Liver (tissue), 9 donors: Measurements from ENCODE around the gene NCAM1. TPM values are rescaled to one million over a fixed set of nuclear protein-coding genes. Genes with fewer than 3 reads are reported as not detected.

ENCODE experiments used
- DNase-seq: peaks from one replicate; pipeline ENCODE4 v3.0.0-alpha.2; 2017; ENCODE audit warnings: low spot score
- H3K27ac ChIP-seq, 2 donors: one replicate each; pipeline ENCODE4 v1.7.0; 2013; ENCODE audit warnings: inconsistent platforms in 2 of 2, low read length in 2 of 2, control low read depth in 1 of 2, low read depth in 1 of 2, mild to moderate bottlenecking in 1 of 2
- H3K27me3 ChIP-seq, 4 donors: one replicate each; pipeline versions ENCODE4 v1.6.1 to v1.7.0; 2013; ENCODE audit warnings: low read length in 3 of 4, inconsistent platforms in 1 of 4, mild to moderate bottlenecking in 1 of 4, moderate library complexity in 1 of 4; ENCODE audit not compliant: control insufficient read depth in 4 of 4, insufficient read depth in 4 of 4
- H3K36me3 ChIP-seq, 4 donors: one replicate each; pipeline versions ENCODE4 v1.6.1 to v1.7.0; 2013; ENCODE audit warnings: low read length in 3 of 4, mild to moderate bottlenecking in 3 of 4, low read depth in 1 of 4, moderate library complexity in 1 of 4; ENCODE audit not compliant: control insufficient read depth in 4 of 4, insufficient read depth in 3 of 4
- H3K4me1 ChIP-seq, 4 donors: one replicate each; pipeline versions ENCODE4 v1.6.1 to v1.7.0; 2013; ENCODE audit warnings: low read length in 3 of 4, mild to moderate bottlenecking in 3 of 4, moderate library complexity in 1 of 4; ENCODE audit not compliant: control insufficient read depth in 4 of 4, insufficient read depth in 4 of 4
- H3K4me3 ChIP-seq, 3 donors: one replicate each; pipeline versions ENCODE4 v1.6.1 to v1.7.0; 2013; ENCODE audit warnings: low read length in 3 of 3, control low read depth in 1 of 3, low read depth in 1 of 3, mild to moderate bottlenecking in 1 of 3
- H3K9ac ChIP-seq, 2 donors: one replicate each; pipeline ENCODE4 v1.7.0; 2013; ENCODE audit warnings: low read length in 2 of 2, mild to moderate bottlenecking in 2 of 2, moderate library complexity in 2 of 2, control low read depth in 1 of 2, low read depth in 1 of 2
- H3K9me3 ChIP-seq, 4 donors: one replicate each; pipeline versions ENCODE4 v1.6.1 to v1.7.0; 2013; ENCODE audit warnings: low read length in 3 of 4; ENCODE audit not compliant: control insufficient read depth in 4 of 4
- ATF3 ChIP-seq: IDR thresholded peaks from 2 replicates; pipeline ENCODE4 v1.6.1; 2016; ENCODE audit warnings: antibody characterized with exemption
- CTCF ChIP-seq: fragments of 150-350 bp; IDR thresholded peaks from 2 replicates; pipeline ENCODE4 v1.5.1; 2017; ENCODE audit warnings: improper control_type of control experiment, low read depth, low read length; ENCODE audit not compliant: missing input control
- EGR1 ChIP-seq, 2 donors: IDR thresholded peaks; 2 replicates each; pipeline ENCODE4 v1.6.1; 2016 to 2018; ENCODE audit warnings: antibody characterized with exemption in 2 of 2, low read depth in 2 of 2
- FOXA1 ChIP-seq: IDR thresholded peaks from 2 replicates; pipeline ENCODE4 v1.6.1; 2016; ENCODE audit warnings: antibody characterized with exemption
- FOXA2 ChIP-seq: IDR thresholded peaks from 2 replicates; pipeline ENCODE4 v1.6.1; 2016; ENCODE audit warnings: antibody characterized with exemption
- GABPA ChIP-seq, 2 donors: IDR thresholded peaks in 1 of 2; conservative IDR thresholded peaks in 1 of 2; 2 replicates each; pipeline ENCODE4 v1.6.1; 2016; ENCODE audit warnings: antibody characterized with exemption in 2 of 2, mild to moderate bottlenecking in 1 of 2, moderate library complexity in 1 of 2
- HNF4A ChIP-seq, 2 donors: conservative IDR thresholded peaks; 2 replicates each; pipeline ENCODE4 v1.6.1; 2016; ENCODE audit warnings: antibody characterized with exemption in 2 of 2, mild to moderate bottlenecking in 2 of 2
- HNF4G ChIP-seq: IDR thresholded peaks from 2 replicates; pipeline ENCODE4 v1.6.1; 2016; ENCODE audit warnings: antibody characterized with exemption
- JUND ChIP-seq, 2 donors: IDR thresholded peaks; 2 replicates each; pipeline ENCODE4 v1.6.1; 2016; ENCODE audit warnings: antibody characterized with exemption in 2 of 2
- NR2F2 ChIP-seq: IDR thresholded peaks from 2 replicates; pipeline ENCODE4 v1.6.1; 2016; ENCODE audit warnings: antibody characterized with exemption
- RAD21 ChIP-seq, 2 donors: IDR thresholded peaks; 2 replicates each; pipeline ENCODE4 v1.6.1; 2016; ENCODE audit warnings: antibody characterized with exemption in 2 of 2, mild to moderate bottlenecking in 2 of 2
- RXRA ChIP-seq, 2 donors: IDR thresholded peaks; 2 replicates each; pipeline ENCODE4 v1.6.1; 2017 to 2018; ENCODE audit warnings: antibody characterized with exemption in 2 of 2, mild to moderate bottlenecking in 1 of 2
- TAF1 ChIP-seq: conservative IDR thresholded peaks from 2 replicates; pipeline ENCODE4 v1.6.1; 2016; ENCODE audit warnings: antibody characterized with exemption, mild to moderate bottlenecking
- YY1 ChIP-seq: IDR thresholded peaks from 2 replicates; pipeline ENCODE4 v1.6.1; 2016; ENCODE audit warnings: antibody characterized with exemption, mild to moderate bottlenecking
- ZBTB33 ChIP-seq: IDR thresholded peaks from 2 replicates; pipeline ENCODE4 v1.6.1; 2016; ENCODE audit warnings: antibody characterized with exemption
- WGBS: extraction: QIAGEN DNeasy Blood & Tissue Kit; methylation state at CpG from one replicate; pipeline ENCODE4 v1.1.7; 2013; 5-methylcytosine and 5-hydroxymethylcytosine counted together
- polyA plus RNA-seq, 2 donors: library from polyadenylated mRNA; stranded (reverse) in 1 of 2; unstranded in 1 of 2; fragments of 200-250 nt in 1 of 2; fragments of >200 nt in 1 of 2; fragmentation: Nextera tagmentation in 1 of 2; extraction: Ambion mirVana in 1 of 2; gene quantifications; one replicate each; pipeline versions ENCODE4 v1.2.1 to v1.2.3, GENCODE V29; 2013 to 2015
- total RNA-seq, 2 donors: library from RNA; depleted of rRNA; stranded (reverse); fragments of >200 nt; gene quantifications; one replicate each; pipeline ENCODE4 v1.2.3, GENCODE V29; 2014
- TF ChIP-seq, protein P1 (sequence below): IDR thresholded peaks from 2 replicates; pipeline ENCODE4 v1.6.1; 2016; ENCODE audit warnings: antibody characterized with exemption, mild to moderate bottlenecking
- TF ChIP-seq, protein P2 (sequence below): IDR thresholded peaks from 2 replicates; pipeline ENCODE4 v1.6.1; 2016; ENCODE audit warnings: antibody characterized with exemption
- donor health status: healthy.
- donor health status: healthy.
- donor health status: healthy.
- donor health status: healthy.
- donor health status: healthy.

NCAM1 gene
- total and polyA plus RNA-seq, 4 donors = 0.65 to 2.1 (median 0.88) TPM

DNA sequence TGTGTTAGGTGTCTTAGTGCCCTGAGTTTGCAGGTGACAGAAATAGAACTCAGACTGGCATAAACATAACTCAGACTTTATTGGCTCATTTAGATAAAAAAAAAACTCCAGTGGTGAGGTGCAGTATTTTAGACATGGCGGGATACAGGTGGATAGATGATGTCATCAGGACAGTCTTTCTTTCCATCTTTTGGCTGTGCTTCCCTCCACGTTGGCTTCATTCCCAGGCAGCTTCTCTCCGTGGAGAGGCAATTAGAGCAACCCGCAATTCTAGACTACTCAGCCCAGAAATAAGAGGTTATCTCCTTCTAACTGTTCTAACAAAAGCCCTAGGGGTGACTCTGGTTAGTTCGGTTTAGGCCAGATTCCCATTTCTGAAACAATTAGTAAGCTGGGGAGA is 40.5 kb downstream of the NCAM1 start:
- no peaks in the 10 kb centered on the region for H3K36me3 ChIP-seq
- H3K27ac ChIP-seq = no peak overlapping the region
- no peak overlapping the region for H3K4me3 ChIP-seq
- DNase-seq = no peak
- peaks cover 0 to 4% (median 0%) of the 10 kb centered on the region in 4 donors for H3K27me3 ChIP-seq
- no peaks in the 10 kb centered on the region for H3K9me3 ChIP-seq
- H3K9ac ChIP-seq = no peak overlapping the region
- TF ChIP-seq JUND (IDR thresholded peaks at IDR 0.05) = no peak
- TF ChIP-seq YY1 = no peak
- no peak for TF ChIP-seq RAD21 (IDR thresholded peaks at IDR 0.05)
- no peak for TF ChIP-seq CTCF
- no peak for TF ChIP-seq HNF4A (conservative IDR thresholded peaks at IDR 0.05)
- no peak for TF ChIP-seq GABPA (IDR thresholded peaks at IDR 0.05 in 1 of 2, conservative IDR thresholded peaks at IDR 0.05 in 1 of 2)
- no peak for TF ChIP-seq EGR1 (IDR thresholded peaks at IDR 0.05; ENCODE audit: low read depth in 2 of 2)
- no peak for TF ChIP-seq FOXA2
- TF ChIP-seq NR2F2 = no peak
- TF ChIP-seq, protein P1, sequence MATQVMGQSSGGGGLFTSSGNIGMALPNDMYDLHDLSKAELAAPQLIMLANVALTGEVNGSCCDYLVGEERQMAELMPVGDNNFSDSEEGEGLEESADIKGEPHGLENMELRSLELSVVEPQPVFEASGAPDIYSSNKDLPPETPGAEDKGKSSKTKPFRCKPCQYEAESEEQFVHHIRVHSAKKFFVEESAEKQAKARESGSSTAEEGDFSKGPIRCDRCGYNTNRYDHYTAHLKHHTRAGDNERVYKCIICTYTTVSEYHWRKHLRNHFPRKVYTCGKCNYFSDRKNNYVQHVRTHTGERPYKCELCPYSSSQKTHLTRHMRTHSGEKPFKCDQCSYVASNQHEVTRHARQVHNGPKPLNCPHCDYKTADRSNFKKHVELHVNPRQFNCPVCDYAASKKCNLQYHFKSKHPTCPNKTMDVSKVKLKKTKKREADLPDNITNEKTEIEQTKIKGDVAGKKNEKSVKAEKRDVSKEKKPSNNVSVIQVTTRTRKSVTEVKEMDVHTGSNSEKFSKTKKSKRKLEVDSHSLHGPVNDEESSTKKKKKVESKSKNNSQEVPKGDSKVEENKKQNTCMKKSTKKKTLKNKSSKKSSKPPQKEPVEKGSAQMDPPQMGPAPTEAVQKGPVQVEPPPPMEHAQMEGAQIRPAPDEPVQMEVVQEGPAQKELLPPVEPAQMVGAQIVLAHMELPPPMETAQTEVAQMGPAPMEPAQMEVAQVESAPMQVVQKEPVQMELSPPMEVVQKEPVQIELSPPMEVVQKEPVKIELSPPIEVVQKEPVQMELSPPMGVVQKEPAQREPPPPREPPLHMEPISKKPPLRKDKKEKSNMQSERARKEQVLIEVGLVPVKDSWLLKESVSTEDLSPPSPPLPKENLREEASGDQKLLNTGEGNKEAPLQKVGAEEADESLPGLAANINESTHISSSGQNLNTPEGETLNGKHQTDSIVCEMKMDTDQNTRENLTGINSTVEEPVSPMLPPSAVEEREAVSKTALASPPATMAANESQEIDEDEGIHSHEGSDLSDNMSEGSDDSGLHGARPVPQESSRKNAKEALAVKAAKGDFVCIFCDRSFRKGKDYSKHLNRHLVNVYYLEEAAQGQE = no peak
- no peaks in the 10 kb centered on the region for H3K4me1 ChIP-seq
- WGBS = 69% methylated on average over 5 of the region's 5 CpGs

DNA sequence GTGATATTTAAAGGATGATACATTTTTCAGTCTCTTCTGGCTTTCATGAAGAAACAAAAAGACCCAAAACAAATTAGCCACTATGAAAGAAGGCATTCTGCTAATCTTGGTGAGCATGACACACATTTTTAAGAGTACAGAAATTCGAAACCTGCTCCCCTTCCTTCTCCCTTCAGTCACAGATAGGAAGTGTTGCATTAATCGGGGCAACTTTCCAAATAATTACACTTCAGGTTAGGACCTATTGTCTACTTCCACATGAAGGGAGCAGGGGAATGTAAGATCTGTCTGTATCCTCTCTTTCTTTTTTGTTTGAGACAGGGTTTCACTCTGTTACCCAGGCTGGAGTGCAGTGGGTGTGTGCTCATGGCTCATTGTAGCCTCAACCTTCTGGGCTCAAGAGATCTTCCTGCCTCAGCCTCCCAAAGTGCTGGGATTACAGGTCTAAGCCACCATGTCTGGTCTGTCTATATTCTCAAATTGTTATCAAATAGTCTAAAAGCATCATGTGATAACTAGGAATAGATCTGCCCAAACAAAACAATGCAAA is 45.8 kb downstream of the NCAM1 start:
- H3K4me3 ChIP-seq = no peak overlapping the region
- TF ChIP-seq HNF4G (no peak), YY1 (no peak), GABPA (IDR thresholded peaks at IDR 0.05 in 1 of 2, conservative IDR thresholded peaks at IDR 0.05 in 1 of 2) (no peak), CTCF (no peak), HNF4A (conservative IDR thresholded peaks at IDR 0.05) (no peak), FOXA2 (no peak), RAD21 (IDR thresholded peaks at IDR 0.05) (no peak), ZBTB33 (no peak), FOXA1 (no peak), JUND (IDR thresholded peaks at IDR 0.05) (no peak), TAF1 (no peak), EGR1 (IDR thresholded peaks at IDR 0.05; ENCODE audit: low read depth in 2 of 2) (no peak), NR2F2 (no peak), RXRA (IDR thresholded peaks at IDR 0.05) (no peak), ATF3 (no peak)
- TF ChIP-seq, protein P1 = no peak
- TF ChIP-seq, protein P2, sequence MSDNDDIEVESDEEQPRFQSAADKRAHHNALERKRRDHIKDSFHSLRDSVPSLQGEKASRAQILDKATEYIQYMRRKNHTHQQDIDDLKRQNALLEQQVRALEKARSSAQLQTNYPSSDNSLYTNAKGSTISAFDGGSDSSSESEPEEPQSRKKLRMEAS = no peak

More for the DNA sequence above, 45.8 kb downstream of the NCAM1 start:
- Histone ChIP-seq H3K36me3 (no peaks in the 10 kb centered on the region), H3K9ac (no peak overlapping the region), H3K4me1 (no peaks in the 10 kb centered on the region), H3K27me3 (peaks cover 0 to 11% (median 0%) of the 10 kb centered on the region in 4 donors), H3K27ac (no peak overlapping the region), H3K9me3 (no peaks in the 10 kb centered on the region)
- no peak for DNase-seq
- 36% methylated on average over 2 of the region's 2 CpGs for WGBS
